IMR-90 (cell line): ENCODE data around the gene NDUFB3. TPM values are rescaled to one million over a fixed set of nuclear protein-coding genes. Genes with fewer than 3 reads are reported as not detected.
"Not testable (repeated sequence)": the region's sequence is repeated elsewhere in the genome, so short reads cannot be mapped to it uniquely, and the experiment has no call there.

Source experiments
- ATAC-seq: fragments of 200-7000 bp; cut with Tn5 transposase; 2 replicates; pipeline ENCODE4 v1.9.1; 2020; ENCODE audit warnings: low read depth, mild to moderate bottlenecking, moderate library complexity
- BruUV-seq: library from RNA; stranded (reverse); fragments of 400-500 nt; replicated peaks from 2 replicates; lab custom pipeline; 2021; lab: Mats Ljungman, UMichigan
- CTCF ChIA-PET: fragments of 300-600 bp; formaldehyde crosslinking; extraction: SDS; loops from one replicate; lab custom pipeline; 2021; ENCODE audit warnings: antibody characterized with exemption; lab: Yijun Ruan, JAX
- POLR2A ChIA-PET: fragments of 300-600 bp; sonication (Branson Sonifier 250); formaldehyde crosslinking; loops from one replicate; lab custom pipeline; 2022; ENCODE audit warnings: antibody characterized with exemption; ENCODE audit not compliant: unreplicated experiment; lab: Charles Lee
- DNase-seq: peaks from one replicate; pipeline ENCODE4 v3.0.0; 2013
- H2AFZ ChIP-seq: replicated peaks from 2 replicates; pipeline ENCODE3; 2013; ENCODE audit warnings: low read length, mild to moderate bottlenecking; ENCODE audit not compliant: poor library complexity
- H2AK5ac ChIP-seq: 2 replicates; pipeline ENCODE4 v1.6.1; 2013; ENCODE audit warnings: low read depth, low read length, inconsistent platforms
- H2AK9ac ChIP-seq: replicated peaks from 2 replicates; pipeline ENCODE3; 2013; ENCODE audit warnings: mild to moderate bottlenecking, low read depth, low read length, moderate library complexity; ENCODE audit not compliant: poor library complexity
- H2BK120ac ChIP-seq: 2 replicates; pipeline ENCODE4 v1.6.1; 2013; ENCODE audit warnings: low read depth, low read length, inconsistent platforms
- H2BK15ac ChIP-seq: 3 replicates; pipeline ENCODE4 v1.6.1; 2013; ENCODE audit warnings: low read depth, low read length, inconsistent platforms
- H2BK20ac ChIP-seq: 2 replicates; pipeline ENCODE4 v1.6.1; 2013; ENCODE audit warnings: low read depth, mild to moderate bottlenecking, inconsistent platforms, low read length, moderate library complexity
- H2BK5ac ChIP-seq: 2 replicates; pipeline ENCODE4 v1.6.1; 2013; ENCODE audit warnings: mild to moderate bottlenecking, low read depth, low read length, inconsistent platforms; ENCODE audit not compliant: poor library complexity, severe bottlenecking
- H3K14ac ChIP-seq: replicated peaks from 2 replicates; pipeline ENCODE4 v1.6.1; 2013; ENCODE audit warnings: low read depth, low read length, inconsistent platforms
- H3K18ac ChIP-seq: 2 replicates; pipeline ENCODE4 v1.6.1; 2013; ENCODE audit warnings: low read depth, low read length, control low read depth
- H3K23ac ChIP-seq: 2 replicates; pipeline ENCODE4 v1.6.1; 2013; ENCODE audit warnings: low read depth, low read length, inconsistent platforms
- H3K27ac ChIP-seq: 2 replicates; pipeline ENCODE4 v1.5.1; 2013; ENCODE audit warnings: mild to moderate bottlenecking, control low read depth, low read length; ENCODE audit not compliant: insufficient read depth
- H3K27me3 ChIP-seq: 2 replicates; pipeline ENCODE4 v1.6.1; 2013; ENCODE audit warnings: low read length; ENCODE audit not compliant: control insufficient read depth, insufficient read depth
- H3K36me3 ChIP-seq: 2 replicates; pipeline ENCODE4 v1.6.1; 2013; ENCODE audit warnings: low read length, mixed read lengths; ENCODE audit not compliant: control insufficient read depth, insufficient read depth
- H3K4ac ChIP-seq: 2 replicates; pipeline ENCODE4 v1.6.1; 2013; ENCODE audit warnings: low read depth, low read length, inconsistent platforms
- H3K4me1 ChIP-seq: 2 replicates; pipeline ENCODE4 v1.6.1; 2013; ENCODE audit warnings: low read length, mixed read lengths; ENCODE audit not compliant: control insufficient read depth, insufficient read depth
- H3K4me2 ChIP-seq: 2 replicates; pipeline ENCODE4 v1.6.1; 2013; ENCODE audit warnings: low read depth, mild to moderate bottlenecking, control low read depth, low read length, moderate library complexity
- H3K4me3 ChIP-seq: 2 replicates; pipeline ENCODE4 v1.5.1; 2013; ENCODE audit warnings: low read depth, mild to moderate bottlenecking, control low read depth, low read length, moderate library complexity; ENCODE audit not compliant: insufficient read depth
- H3K56ac ChIP-seq: 2 replicates; pipeline ENCODE4 v1.6.1; 2013; ENCODE audit warnings: low read length, inconsistent platforms; ENCODE audit not compliant: insufficient read depth; ENCODE audit errors: extremely low read depth
- H3K79me1 ChIP-seq, 2 experiments: 2 replicates each; pipeline ENCODE4 v1.6.1; 2013; ENCODE audit warnings: low read length in 2 of 2, inconsistent platforms in 1 of 2, low read depth in 1 of 2
- H3K9ac ChIP-seq: 2 replicates; pipeline ENCODE4 v1.6.1; 2013; ENCODE audit warnings: low read depth, low read length, control low read depth
- H3K9me1 ChIP-seq: 2 replicates; pipeline ENCODE4 v1.6.1; 2013; ENCODE audit warnings: low read length, inconsistent platforms; ENCODE audit not compliant: insufficient read depth
- H3K9me3 ChIP-seq: 2 replicates; pipeline ENCODE4 v1.6.1; 2013; ENCODE audit warnings: low read length; ENCODE audit not compliant: control insufficient read depth, insufficient read depth
- H4K20me1 ChIP-seq: 2 replicates; pipeline ENCODE4 v1.6.1; 2013; ENCODE audit warnings: low read length, inconsistent platforms; ENCODE audit not compliant: insufficient read depth
- H4K5ac ChIP-seq: 2 replicates; pipeline ENCODE4 v1.6.1; 2013; ENCODE audit warnings: mild to moderate bottlenecking, low read depth, low read length, control low read depth
- H4K8ac ChIP-seq, 2 experiments: 2 replicates each; pipeline ENCODE4 v1.6.1; 2013; ENCODE audit warnings: low read depth in 2 of 2, low read length in 2 of 2, control low read depth in 1 of 2, inconsistent platforms in 1 of 2
- H4K91ac ChIP-seq: 2 replicates; pipeline ENCODE4 v1.6.1; 2013; ENCODE audit warnings: low read depth, low read length, inconsistent platforms; ENCODE audit not compliant: insufficient read depth
- WGBS, 2 experiments: methylation state at CpG; one replicate each; pipeline versions ENCODE4 v1.1.5 to v1.1.7; 2013; ENCODE audit warnings: missing lambda C conversion rate in 2 of 2; ENCODE audit not compliant: insufficient read length in 1 of 2; ENCODE audit errors: extremely low coverage in 2 of 2; 5-methylcytosine and 5-hydroxymethylcytosine counted together
- dilution Hi-C: fragments of 300-500 bp; cut with HindIII; formaldehyde crosslinking; loops from one replicate; pipeline ENCODE4 v1.14.3; 2018; ENCODE audit warnings: low sequenced_read_pairs; ENCODE audit not compliant: unreplicated experiment
- in situ Hi-C: fragments of 300-500 bp; cut with MboI; formaldehyde crosslinking; loops from 3 replicates; pipeline ENCODE4 v1.14.3; 2019; ENCODE audit warnings: low sequenced_read_pairs, inconsistent platforms, mixed read lengths
- intact Hi-C: fragments of 100-400 bp; cut with micrococcal nuclease; formaldehyde crosslinking; loops from 2 replicates; pipeline ENCODE4 v1.10.0; 2022
- polyA plus RNA-seq, 3 experiments: library from polyadenylated mRNA; depleted of rRNA; stranded (reverse); fragments of >200 nt; gene quantifications; 2 replicates each; pipeline ENCODE4 v1.2.3, GENCODE V29; 2012; ENCODE audit warnings: low replicate concordance in 1 of 3
- total RNA-seq: library from RNA; depleted of rRNA; stranded (reverse); fragments of >200 nt; gene quantifications from 2 replicates; pipeline ENCODE4 v1.2.3, GENCODE V29; 2012

Gene NDUFB3
- total and polyA plus RNA-seq, 2 of the 4 experiments (the other 2 are of a cell fraction) = 41.0 to 98.7 TPM

DNA sequence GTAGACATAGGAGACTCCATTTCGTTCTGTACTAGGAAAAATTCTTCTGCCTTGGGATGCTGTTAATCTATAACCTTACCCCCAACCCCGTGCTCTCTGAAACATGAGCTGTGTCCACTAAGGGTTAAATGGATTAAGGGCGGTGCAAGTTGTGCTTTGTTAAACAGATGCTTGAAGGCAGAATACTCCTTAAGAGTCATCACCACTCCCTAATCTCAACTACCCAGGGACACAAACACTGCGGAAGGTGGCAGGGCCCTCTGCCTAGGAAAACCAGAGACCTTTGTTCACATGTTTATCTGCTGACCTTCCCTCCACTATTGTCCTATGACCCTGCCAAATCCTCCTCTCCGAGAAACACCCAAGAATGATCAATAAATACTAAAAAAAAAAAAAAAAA lies 28.8 kb upstream of the NDUFB3 start:
- H4K91ac ChIP-seq, H3K18ac ChIP-seq, H3K4me2 ChIP-seq, H2BK120ac ChIP-seq, BruUV-seq, H3K9me1 ChIP-seq, H3K27me3 ChIP-seq, in situ Hi-C loops, DNase-seq, H2AK5ac ChIP-seq, H2BK20ac ChIP-seq, H3K23ac ChIP-seq, ATAC-seq, H2AK9ac ChIP-seq, H3K56ac ChIP-seq, H4K20me1 ChIP-seq, H4K8ac ChIP-seq, H2AFZ ChIP-seq, H3K4me1 ChIP-seq, intact Hi-C loops, dilution Hi-C loops, POLR2A ChIA-PET, H3K36me3 ChIP-seq, H2BK5ac ChIP-seq, H3K9ac ChIP-seq, H2BK15ac ChIP-seq, CTCF ChIA-PET, H3K4ac ChIP-seq, H3K9me3 ChIP-seq, H3K14ac ChIP-seq, H3K4me3 ChIP-seq, H3K27ac ChIP-seq, H4K5ac ChIP-seq: not testable (repeated sequence)
- H3K79me1 ChIP-seq = peaks cover 6 to 31% of the 10 kb centered on the region in 2 experiments; a peak in 3 of 4 replicates
- no CpG with 5 or more reads among the region's 5 CpGs for WGBS, 2 experiments
